Esophagus squamous epithelium (tissue), 4 donors: Measurements from ENCODE around the gene SPATA17.

ENCODE experiments used
- CTCF ChIP-seq, 6 experiments: fragments of 450-650 bp in 4 of 6; fragments of 200-600 bp in 2 of 6; sonication (generic) in 2 of 6; IDR thresholded peaks; one replicate each; pipeline ENCODE4 v1.5.1; 2016 to 2019; ENCODE audit warnings: antibody characterized with exemption in 6 of 6, mild to moderate bottlenecking in 4 of 6, moderate library complexity in 4 of 6
- POLR2A ChIP-seq, 4 donors: fragments of 450-650 bp; IDR thresholded peaks; one replicate each; pipeline ENCODE4 v1.6.1; 2017; ENCODE audit warnings: antibody characterized with exemption in 4 of 4, mild to moderate bottlenecking in 4 of 4, moderate library complexity in 3 of 4

GRCh38 chr1:217812175-217812574 lies 181.0 kb downstream of the SPATA17 start:
- TF ChIP-seq CTCF (IDR thresholded peaks at IDR 0.05) (no peak), POLR2A (IDR thresholded peaks at IDR 0.05) (no peak)
